GM18861 (cell line): Measurements from ENCODE around the gene C2.
"Not testable (repeated sequence)": the region's sequence is repeated elsewhere in the genome, so short reads cannot be mapped to it uniquely, and the experiment has no call there.

ENCODE experiments used
- ATAC-seq: cut with Tn5 transposase; IDR thresholded peaks from one replicate; pipeline ENCODE4 v1.9.1; 2021; ENCODE audit not compliant: unreplicated experiment

Gene C2

GRCh38 chr6:31920811-31921210 lies 6.7 kb upstream of the C2 start:
- ATAC-seq: no peak

GRCh38 chr6:31922942-31923341 lies 4.6 kb upstream of the C2 start:
- ATAC-seq: no peak

GRCh38 chr6:31927863-31928671 lies 550 bp downstream of the C2 start:
- ATAC-seq: no peak

GRCh38 chr6:31928672-31928939 lies 1.1 kb downstream of the C2 start:
- ATAC-seq: no peak

GRCh38 chr6:31930962-31931361 lies 3.4 kb downstream of the C2 start:
- ATAC-seq: no peak

GRCh38 chr6:31932137-31932536 lies 4.6 kb downstream of the C2 start:
- not testable (repeated sequence) for ATAC-seq

- ATAC-seq: no peak
Measured at GRCh38 chr6:31933537-31933936, 6.0 kb downstream of the C2 start.

GRCh38 chr6:31935021-31935420 lies 7.5 kb downstream of the C2 start:
- no peak for ATAC-seq

GRCh38 chr6:31935823-31936222 lies 8.3 kb downstream of the C2 start:
- no peak for ATAC-seq

- no peak for ATAC-seq
Measured at GRCh38 chr6:31940256-31940664, 12.7 kb downstream of the C2 start.

GRCh38 chr6:31943742-31944141 lies 16.2 kb downstream of the C2 start:
- ATAC-seq: no peak

- no peak for ATAC-seq
Measured at GRCh38 chr6:31945154-31945506, 17.6 kb downstream of the C2 start.

GRCh38 chr6:31945507-31946369 lies 18.2 kb downstream of the C2 start, which contains the start of gene CFB:
Gene CFB (plus strand): TSS chr6:31946095. CDS start chr6:31946222, 127 bp downstream.
- ATAC-seq: no peak

GRCh38 chr6:31946370-31946885 lies 18.9 kb downstream of the C2 start:
- no peak for ATAC-seq

- no peak for ATAC-seq
Measured at GRCh38 chr6:31947070-31947675, 19.7 kb downstream of the C2 start.

- ATAC-seq: no peak
Measured at GRCh38 chr6:31947864-31948263, 20.3 kb downstream of the C2 start.

- ATAC-seq: no peak
Measured at GRCh38 chr6:31948306-31948705, 20.8 kb downstream of the C2 start.

- ATAC-seq: no peak
Measured at GRCh38 chr6:31948753-31949413, 21.4 kb downstream of the C2 start.

- ATAC-seq: no peak
Measured at GRCh38 chr6:31949926-31950548, 22.5 kb downstream of the C2 start.

- no peak for ATAC-seq
Measured at GRCh38 chr6:31952140-31952805, 24.8 kb downstream of the C2 start.
